ENCODE data around the gene RNF39.

Gene RNF39

DNA sequence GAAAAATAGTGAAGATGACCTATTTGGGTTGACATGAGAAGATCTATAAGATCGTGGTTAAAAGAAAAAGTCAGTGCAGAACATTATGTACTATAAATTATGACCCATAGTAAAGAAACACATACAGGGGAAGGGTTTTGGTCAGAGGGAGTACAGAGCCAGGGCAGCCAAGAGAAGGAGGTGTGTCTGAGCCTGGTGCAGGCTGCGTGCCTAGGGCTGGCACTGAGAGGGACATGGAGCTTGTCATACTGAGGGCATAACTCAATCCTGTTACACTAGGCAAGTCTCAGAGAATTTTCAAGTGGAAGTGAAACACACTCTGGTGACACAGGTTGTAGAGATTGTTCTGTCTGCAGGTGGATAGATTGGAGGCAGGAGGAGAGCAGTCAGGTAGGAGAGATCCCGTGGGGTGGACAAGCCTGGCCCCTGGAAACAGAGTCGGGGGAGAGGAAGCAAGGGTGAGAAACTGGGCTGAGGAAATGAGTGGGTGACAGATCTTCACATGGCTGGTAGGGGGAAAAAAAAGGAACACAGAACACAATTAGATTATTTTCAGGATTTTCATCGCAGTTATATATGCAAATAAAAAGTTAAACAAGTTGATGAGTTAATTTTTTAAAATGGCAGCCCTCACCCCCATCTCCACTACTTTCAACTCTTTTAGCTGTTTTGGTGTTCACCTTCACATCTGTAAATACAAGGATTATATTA lies 18.5 kb upstream of the RNF39 start:
- no peak for DNase-seq

DNA sequence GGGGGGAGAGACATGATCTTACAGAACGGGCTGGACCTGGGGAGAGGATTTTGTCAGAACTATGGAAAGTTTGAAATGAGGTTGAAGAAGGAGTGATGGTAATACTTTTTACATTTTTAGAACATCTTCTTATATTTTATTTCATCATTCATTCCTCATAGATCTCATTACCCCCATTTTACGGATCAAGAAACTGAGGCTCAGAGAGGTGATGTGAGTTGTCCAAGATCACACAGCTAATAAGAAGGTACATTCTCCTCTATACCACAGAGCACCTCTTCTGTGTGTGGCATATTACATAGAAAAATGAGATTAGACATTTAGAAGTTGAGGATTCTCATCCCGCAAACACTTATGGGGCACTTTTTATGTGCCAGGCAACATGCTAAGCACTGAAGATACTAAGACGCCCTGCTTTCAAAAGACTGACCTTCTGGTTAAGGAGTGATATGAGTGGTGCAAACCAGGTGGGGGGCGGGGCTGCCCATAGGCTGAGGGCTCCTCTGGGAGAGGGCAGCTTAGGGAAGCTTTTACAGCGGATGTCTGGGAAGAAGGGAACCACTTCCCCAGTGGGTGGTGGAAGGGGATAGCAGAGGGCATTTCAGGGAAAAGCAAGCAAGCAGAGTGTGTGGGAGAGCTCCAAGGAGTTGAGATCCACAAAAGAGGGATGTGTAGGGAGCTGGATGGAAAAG lies 17.4 kb upstream of the RNF39 start:
- no peak for DNase-seq

DNA sequence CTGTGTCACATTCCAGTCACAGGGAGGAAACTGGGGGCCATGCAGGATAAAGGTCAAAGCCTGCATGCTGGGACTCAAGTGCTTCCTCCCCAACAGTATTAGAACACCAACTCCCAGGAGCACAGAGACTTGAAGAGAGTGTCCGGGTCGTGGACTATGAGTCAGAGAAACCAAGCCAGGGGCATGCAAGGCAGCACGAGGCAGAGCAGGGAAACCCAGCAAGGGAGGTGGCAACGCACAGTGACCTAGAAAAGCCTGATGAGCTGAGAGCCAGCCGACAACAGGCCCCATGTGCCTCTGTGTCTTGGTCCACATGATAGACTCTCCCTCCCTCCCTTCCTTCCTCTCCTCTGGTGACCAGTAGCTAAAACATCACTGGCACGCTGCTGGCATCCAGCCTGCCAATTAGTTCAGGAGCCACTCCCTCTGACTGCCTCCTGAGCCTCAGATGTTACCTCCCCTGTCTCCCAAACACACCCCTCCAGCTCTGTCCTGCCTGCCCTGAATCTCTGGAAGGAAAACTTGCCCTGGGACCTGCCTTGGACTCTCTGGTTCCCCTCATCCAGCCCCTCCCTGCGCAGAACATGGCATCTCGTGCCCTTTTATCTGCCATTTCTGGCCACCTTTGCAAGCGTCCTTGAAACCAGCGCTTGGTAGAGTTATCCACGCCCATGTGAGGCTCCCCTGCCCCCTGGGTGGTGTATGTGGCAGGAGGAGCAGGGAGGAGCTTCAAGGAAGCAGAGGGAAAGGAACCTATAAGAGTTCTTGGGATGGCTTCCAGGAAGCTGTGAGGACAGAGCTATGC lies 16.2 kb upstream of the RNF39 start:
- DNase-seq, result peak; percentile 73

DNA sequence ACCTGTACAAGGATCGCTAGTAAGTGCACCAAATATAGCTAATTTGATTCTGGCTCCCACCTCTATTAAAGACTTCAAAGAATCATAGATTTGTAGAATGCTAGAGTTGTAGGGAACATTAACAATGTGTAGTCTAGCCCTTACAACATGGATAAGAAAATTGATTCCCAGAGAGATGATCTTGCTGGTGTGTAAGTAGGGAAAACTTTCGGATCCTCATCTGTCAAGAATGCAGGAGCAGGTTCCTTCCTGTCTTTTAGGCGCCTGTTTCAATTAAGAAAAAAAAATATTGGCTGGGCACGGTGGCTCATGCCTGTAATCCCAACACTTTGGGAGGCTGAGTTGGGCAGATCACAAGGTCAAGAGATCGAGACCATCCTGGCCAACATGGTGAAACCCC lies 12.3 kb upstream of the RNF39 start:
- no peak for DNase-seq

DNA sequence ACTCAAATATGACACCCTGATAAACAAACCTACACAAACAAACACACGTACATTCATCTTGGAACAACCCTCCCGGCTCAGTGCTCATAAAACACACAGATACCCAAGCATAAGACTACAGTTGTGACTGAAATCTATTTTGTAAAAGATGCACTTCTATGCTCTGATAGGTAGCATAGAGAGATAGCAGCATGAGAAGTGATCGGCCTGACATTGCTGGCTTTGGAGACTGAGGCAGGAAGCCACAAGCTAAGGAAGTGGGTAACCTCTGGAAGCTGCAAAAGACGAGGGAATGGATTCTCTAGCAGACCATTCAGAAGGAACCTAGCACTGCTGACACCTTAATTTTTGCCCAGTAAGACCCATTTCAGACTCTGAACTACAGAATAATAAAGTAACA lies 1.6 kb upstream of the RNF39 start:
- no peak for DNase-seq

DNA sequence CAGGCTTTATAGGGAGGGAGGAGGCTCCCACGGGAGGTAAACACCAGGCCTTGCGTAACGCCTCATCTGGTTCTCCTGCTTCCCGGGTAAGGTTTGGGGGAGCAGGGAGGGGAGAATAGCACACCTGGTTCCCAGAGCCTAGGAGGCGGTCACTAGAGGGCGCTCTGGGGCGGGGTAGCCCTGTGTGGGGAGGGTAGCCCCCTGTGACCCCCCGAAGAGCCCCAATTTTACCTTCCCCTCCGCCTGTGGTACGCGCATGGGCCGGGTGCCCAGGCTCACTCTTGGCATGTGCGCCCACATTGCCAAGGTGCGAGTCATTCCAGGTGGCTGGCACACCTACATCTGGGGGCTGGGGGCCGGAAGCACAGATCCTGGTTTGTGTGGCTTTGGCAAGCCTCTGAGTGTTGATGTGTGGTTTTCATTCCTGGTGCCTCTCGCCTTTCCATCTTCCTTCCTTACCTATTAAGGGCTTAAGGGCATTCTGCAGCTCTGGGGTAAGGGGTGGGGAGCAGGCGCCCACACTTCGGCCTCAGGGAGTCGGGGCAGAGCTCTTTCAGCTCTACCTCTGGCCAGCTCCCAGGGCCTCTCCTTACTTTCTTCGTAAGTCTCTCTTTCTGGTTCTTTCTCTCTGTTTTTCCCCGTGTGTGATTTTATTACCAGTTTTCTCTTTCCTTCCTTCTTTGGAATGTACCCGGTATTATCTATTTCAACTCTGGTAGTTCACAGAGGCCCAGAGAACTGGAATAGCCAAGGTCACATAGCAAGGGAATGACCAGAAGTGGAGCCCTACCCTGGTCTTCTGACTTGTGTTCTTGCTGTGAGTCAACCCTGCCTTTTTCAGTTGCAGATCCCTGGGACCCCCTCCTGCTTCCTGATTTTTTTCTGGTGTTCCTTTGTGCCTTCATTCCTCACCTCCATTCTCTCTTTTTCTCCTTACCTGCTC lies 492 bp upstream of the RNF39 start:
- DNase-seq, result no peak

DNA sequence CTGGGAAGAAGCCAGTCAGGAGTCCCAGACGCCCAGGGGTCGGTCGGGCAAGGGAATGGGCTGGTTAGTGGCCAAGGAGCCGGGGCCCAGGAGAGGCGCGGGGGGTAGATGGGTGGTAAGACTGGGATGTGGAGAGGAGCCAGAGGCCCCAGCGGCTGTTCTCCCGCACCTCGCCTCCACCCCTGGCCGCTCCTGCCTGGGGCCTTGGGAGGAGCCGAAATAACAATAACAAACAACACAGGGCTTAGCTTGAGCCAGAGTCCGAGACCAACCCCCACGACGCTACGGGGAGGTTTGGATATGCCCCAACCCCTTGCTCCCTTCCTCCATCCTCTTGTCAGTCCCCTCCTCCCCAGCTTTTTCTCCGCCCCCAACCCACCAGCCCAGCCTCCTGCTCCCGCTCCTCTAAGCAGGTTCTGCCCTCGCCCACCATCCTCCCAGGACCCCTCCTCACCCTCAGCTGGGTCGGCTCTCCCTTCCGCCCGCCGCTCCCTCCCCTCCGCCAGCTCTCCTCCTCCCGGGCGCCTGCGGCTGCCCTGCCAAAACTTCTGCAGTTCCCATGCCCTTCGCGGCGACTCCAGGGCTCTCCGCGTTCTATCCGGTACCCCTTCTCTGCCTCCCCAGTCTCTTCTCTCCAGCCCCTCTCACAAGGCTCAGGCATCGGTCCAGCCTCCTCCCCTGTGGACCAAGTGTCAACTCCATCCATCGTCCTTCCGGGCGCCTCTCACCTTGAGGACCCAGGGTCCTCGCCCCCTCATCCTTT lies 1.1 kb downstream of the RNF39 start:
- DNase-seq, result no peak

DNA sequence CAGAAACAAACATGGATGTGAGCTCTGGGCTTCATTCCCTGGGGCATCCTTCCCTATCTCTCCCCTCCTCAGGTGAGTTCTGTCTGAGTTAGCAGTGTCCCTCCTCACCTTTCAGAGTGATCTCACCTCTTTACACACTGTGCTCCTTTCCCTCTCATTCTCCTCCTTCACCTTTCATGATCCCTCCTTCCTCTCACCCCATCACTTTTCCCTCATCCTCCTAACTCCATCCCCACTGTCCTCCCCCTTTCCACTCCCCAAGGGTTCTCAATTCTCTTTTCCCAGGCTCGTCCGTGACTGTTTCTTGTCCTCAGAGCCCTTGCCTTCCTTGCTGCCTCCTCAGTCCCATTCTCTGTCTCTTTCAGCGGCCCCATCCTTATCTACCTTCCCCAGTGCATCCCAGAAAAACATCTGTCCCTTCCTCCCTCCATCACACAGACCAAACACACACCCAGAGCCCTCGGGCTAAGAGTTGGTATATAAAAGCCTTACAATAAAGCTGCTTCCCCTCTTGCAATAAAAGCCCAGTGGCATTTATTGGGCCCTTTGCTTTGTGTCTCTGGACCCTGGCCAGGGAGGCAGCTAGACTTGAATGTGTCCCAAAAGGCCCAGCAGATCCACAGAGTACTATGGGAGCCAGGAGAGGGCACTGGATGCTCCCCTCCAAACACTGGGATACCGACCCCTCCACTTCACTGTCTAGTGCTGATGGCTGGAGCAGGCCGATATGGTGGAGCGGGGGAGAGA lies 1.9 kb downstream of the RNF39 start:
- DNase-seq, result no peak

DNA sequence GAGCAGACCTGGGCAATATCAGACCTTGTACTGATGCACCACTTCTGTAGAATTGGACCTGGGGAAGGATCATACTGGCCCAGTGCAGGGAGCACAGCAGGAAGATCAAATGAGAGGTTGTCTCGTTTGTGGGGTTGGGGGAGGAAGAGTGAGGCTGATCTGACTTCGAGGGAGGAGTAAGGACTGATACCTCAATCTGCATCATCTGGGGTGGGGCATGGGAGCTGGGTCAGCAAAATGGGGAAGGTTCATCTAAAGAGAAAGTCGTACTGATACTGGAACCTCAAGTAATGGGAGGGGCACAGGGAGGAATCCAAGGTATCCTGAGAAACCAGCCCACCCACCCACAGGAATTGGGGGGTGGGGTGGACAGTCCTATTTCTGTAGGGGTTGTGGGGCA lies 3.7 kb downstream of the RNF39 start:
- DNase-seq, result no peak

DNA sequence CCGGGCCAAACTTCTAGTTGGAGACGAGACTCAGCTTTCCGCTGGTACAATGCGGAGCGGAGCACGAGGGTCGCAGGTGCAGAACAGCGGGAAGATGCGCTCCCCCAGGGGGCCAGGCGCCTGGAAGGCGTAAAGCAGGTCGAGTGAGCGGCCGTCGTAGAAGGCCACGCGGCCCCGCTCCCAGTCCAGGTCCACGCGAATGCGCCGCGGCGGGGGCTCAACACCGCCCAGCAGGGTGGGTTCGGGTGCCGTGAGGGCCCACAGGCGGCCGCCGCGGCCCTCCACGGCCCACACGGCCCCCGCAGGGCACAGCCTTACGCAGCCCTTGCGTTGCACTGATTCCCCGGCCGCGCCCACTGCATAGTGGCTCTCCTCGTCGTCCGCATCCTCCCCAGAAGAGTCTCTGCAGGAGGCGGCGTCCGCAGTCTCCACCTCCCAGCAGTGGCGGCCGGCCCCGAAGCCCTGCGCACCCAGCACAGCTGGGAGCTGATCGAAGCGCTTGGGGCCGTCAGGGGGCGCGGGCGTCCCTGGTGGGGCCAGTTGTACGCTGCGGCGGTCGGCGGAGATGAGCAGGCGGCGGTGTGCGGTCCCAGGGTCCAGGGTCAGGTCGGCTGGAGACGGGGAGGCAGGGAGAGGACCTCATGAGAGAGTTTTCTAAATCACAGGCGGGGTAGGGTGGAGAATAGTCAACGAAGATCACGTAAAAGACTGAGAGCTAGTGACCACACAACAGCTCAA lies 4.3 kb downstream of the RNF39 start:
- peak; percentile 83 for DNase-seq

DNA sequence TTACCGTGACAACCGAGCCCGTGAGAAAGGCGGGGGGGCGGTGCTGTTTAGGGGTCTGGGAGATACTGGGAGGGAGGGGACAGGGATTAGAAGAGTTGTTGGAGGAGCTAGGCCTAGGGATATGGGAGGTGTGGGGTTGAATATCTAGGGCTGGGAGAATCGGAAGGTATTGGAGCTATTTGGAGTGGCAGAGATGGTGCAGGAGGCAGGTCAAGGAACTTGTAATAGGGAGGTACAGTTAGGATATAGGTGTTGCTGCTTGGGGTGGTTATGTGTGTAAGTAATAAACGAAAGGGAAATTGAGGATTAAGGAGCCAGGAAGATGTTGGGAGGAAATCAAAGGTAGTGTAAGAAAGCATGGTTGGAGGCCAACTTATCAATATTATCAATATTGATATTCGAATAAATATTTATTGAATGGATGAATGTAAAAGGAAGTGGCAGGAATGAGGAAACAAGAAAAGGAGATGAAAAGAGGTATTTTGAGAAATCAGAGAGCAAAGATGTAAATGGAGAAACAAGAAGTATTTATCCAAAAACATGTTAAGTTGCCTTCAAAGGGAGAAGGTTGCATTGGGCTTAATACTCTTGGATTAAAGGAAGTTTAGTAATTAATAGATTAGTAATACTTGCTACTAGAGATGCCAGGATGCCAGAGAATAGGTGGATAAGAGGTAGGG lies 8.0 kb downstream of the RNF39 start:
- DNase-seq, result no peak

DNA sequence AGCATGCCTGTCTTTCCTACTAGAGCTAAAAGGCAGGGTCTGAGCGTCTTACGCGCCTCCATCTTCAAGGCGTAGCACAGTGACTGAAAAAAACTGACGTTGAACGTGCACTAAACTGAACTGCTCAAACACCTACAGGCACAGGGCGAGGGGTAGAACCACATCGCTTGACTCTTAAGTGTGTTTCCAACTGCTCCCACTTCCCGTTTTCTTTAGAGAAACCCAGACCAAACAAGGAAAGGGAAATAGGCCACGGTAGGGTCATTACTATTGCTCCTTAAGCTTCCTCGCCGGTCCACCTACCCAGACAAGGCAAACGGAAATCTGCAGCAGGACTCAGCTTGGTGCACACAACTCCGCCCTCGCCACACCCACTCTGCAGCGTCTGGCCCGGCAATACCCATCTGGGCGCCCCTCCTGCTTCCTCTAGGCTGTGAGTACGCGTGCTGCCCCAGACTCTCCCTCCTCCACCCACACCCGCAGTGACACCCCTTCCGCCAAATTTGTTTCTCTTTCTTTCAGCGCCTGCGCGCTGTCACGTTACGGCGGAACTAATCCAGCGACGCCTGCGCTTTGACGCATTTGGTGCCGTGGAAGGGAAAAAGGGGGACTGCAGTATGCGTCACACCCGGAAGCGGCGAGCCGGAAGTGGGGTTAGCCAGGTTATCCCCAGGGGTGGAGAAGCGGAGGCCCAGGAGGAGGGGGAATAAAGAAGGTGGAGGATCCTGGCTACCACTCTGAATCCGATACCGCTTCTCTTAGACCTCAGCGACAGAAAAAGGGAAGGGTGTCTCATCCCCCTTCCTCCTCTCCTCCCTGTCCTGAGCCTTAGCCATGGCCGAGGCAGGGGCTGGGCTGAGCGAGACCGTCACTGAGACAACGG lies 8.8 kb downstream of the RNF39 start, which contains the start of gene PPP1R11:
TSS of gene PPP1R11 (plus strand) at position 622 of the 883 bp plus-strand sequence. CDS start at position 835, 213 bp downstream.
- DNase-seq, result peak; percentile 99

DNA sequence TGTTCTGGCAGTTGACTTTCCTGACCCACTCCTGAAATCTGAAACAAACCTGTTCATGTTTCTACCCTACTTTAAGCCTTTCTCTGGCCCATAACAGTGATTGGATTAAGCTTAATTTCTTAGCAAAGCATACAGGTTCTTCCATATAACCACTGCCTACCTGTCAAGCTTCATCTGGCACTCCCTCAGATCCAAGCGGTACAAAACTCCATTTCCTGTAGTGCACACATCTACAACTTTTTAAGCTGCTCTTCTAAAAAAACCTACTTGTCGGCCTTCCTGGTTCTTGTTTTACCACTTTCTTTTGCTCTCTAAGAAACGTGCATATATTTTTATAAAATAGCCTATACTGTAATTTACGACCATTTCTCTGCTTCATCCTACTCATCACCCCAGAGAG lies 9.5 kb downstream of the RNF39 start:
- no peak for DNase-seq

DNA sequence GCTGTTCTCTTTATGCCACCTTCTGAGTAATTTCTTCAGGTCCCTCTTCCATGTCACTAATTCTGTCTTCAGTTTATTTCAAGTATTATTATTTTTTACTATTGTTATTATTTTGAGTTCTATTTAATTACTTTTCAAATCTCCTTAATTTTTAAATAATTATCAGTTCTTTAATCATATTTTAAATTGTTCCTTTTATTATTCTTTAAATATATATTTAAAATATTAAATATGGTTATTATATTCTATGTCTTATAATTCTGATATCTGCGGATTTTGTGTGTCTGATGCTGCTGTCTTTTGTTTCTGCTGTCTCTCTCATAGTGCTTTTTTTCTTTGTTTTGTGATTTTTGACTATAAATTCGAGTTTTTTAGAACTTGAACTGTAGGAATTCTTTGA lies 12.3 kb downstream of the RNF39 start:
- DNase-seq, result no peak

DNA sequence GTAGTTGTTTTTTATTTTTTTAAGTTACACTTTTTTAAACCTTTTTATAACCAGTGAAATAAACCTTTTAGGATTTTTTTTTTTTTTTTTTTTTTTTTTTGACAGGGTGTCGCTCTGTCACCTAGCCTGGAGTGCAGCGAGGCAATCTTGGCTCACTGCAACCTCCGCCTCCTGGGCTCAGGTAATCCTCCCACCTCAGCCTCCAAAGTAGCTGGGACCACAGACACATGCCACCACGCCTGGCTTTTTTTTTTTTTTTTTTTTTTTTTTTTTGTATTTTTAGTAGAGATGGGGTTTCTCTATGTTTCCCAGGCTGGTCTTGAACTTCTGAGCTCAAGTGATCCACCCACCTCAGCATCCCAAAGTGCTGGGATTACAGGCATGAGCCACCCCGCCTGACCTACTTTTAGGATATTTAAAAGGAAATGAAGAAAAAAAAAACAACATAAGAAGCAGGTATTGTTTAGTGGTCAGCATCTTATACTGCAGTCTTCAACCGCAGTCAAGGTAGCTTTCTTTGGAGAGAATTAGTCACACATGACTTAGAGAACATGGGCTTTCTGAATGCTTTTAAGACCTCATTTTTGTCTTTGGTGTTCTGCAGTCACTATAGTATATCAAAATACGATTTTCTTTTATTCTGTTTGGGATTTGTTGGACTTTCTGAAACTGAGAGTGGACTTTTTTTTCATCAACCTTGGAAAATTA lies 12.9 kb downstream of the RNF39 start:
- no peak for DNase-seq

DNA sequence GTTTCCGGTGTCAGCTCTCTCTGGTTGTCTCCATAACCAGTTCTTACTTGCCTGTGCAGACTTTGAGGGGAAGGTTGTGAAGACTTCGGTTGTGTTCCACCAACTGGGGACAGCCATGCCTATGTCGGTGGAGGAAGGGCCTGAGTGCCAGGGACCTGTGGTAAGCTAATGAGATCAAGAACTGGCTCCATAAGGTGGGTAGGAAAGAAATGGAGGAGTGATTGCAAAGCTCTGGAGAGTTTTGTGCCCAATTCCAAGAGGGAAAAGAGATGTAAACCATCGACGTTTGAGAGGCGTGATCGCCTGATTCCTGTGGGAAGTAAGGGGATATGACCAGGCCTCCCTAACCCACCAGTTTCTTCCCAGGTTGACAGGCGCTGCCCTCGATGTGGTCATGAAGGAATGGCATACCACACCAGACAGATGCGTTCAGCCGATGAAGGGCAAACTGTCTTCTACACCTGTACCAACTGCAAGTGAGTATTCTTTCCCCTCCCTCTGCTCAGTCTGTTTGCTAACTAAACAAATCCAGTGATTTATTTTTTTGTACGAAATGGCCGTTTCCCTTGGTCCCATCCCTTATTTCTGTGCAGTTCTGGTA lies 13.6 kb downstream of the RNF39 start:
- DNase-seq, result peak; percentile 55

DNA sequence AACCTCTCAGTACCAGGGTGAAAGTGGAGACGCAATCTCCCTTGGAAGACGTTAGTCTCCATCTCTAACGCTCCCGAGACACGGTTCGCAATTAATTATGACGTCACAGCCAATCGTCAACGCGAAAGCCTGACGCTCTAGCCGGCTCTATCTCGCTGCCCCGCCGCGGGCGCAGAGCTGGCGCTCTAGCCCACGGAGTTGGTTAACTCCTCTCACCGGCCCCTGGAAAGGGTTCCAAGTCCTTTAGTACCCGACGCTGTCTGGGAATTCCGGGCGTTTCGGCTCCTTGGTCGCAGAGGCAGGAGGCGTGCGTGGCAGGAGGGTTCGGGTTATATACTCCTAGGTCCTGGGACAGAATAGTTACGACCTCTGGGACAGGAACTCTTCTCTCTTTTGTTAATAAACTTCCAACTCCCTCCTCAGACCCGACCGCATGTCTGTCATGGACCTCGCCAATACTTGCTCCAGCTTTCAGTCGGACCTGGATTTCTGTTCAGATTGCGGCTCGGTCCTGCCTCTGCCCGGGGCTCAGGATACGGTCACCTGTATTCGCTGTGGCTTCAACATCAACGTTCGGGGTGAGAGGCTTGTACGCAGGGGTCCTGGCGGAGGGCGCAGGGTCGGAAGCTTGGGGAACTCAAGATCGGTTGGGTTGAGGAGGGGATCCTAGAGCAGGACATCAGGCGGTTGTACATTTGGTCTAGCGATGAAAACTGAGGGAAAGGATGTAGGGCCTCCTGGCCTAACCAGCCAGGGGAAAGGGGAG lies 14.3 kb downstream of the RNF39 start, which contains the start of gene POLR1H:
TSS of gene POLR1H (plus strand) at position 174 of the 766 bp plus-strand sequence. CDS start at position 434, 260 bp downstream.
- peak; percentile 97 for DNase-seq
